ENCODE data around the gene CIAO1.
A peak's percentile ranks its signal among the peaks of the same experiment; 100 is the strongest.
"Not testable (repeated sequence)": the region's sequence is repeated elsewhere in the genome, so short reads cannot be mapped to it uniquely, and the experiment has no call there.

CIAO1 gene

GRCh38 chr2:96250188-96250587, 15.8 kb upstream of the CIAO1 start:
- no peak for DNase-seq (ENCODE audit: low read depth)

GRCh38 chr2:96251721-96252292, 14.2 kb upstream of the CIAO1 start:
- peak; percentile 95 for DNase-seq (ENCODE audit: low read depth)

- no peak for DNase-seq (ENCODE audit: low read depth)
Measured at GRCh38 chr2:96252526-96252925, 13.5 kb upstream of the CIAO1 start.

- DNase-seq (ENCODE audit: low read depth): no peak
Measured at GRCh38 chr2:96253006-96253405, 13.0 kb upstream of the CIAO1 start.

GRCh38 chr2:96254571-96254970, 11.5 kb upstream of the CIAO1 start:
- no peak for DNase-seq (ENCODE audit: low read depth)

- DNase-seq (ENCODE audit: low read depth): no peak
Measured at GRCh38 chr2:96256611-96257113, 9.4 kb upstream of the CIAO1 start.

- DNase-seq (ENCODE audit: low read depth): not testable (repeated sequence)
Measured at GRCh38 chr2:96257744-96258143, 8.3 kb upstream of the CIAO1 start.

GRCh38 chr2:96258166-96259022, 7.6 kb upstream of the CIAO1 start:
- no peak for DNase-seq (ENCODE audit: low read depth)

- no peak for DNase-seq (ENCODE audit: low read depth)
Measured at GRCh38 chr2:96259497-96259921, 6.5 kb upstream of the CIAO1 start.

GRCh38 chr2:96260387-96261260, 5.4 kb upstream of the CIAO1 start:
- DNase-seq (ENCODE audit: low read depth): peak; percentile 94

- no peak for DNase-seq (ENCODE audit: low read depth)
Measured at GRCh38 chr2:96261328-96262003, 4.6 kb upstream of the CIAO1 start.

GRCh38 chr2:96262306-96262705, 3.7 kb upstream of the CIAO1 start:
- DNase-seq (ENCODE audit: low read depth): no peak

GRCh38 chr2:96264086-96264485, 1.9 kb upstream of the CIAO1 start:
- DNase-seq (ENCODE audit: low read depth): peak; percentile 38

- DNase-seq (ENCODE audit: low read depth): no peak
Measured at GRCh38 chr2:96264656-96265348, 1.2 kb upstream of the CIAO1 start.

- DNase-seq (ENCODE audit: low read depth): no peak
Measured at GRCh38 chr2:96265349-96265839, 631 bp upstream of the CIAO1 start.

- no peak for DNase-seq (ENCODE audit: low read depth)
Measured at GRCh38 chr2:96267159-96267971, 1.3 kb downstream of the CIAO1 start.

GRCh38 chr2:96271995-96272394, 6.0 kb downstream of the CIAO1 start:
- no peak for DNase-seq (ENCODE audit: low read depth)

- DNase-seq (ENCODE audit: low read depth): peak; percentile 42
Measured at GRCh38 chr2:96273763-96274162, 7.7 kb downstream of the CIAO1 start.

- no peak for DNase-seq (ENCODE audit: low read depth)
Measured at GRCh38 chr2:96274355-96275056, 8.5 kb downstream of the CIAO1 start.

Data from amniotic epithelial cell (primary cell).